Peyer's patch (tissue), 4 donors: Measurements from ENCODE around the gene GXYLT2.

ENCODE experiments used
- CTCF ChIP-seq, 6 experiments: fragments of 450-650 bp in 4 of 6; fragments of 200-600 bp in 2 of 6; sonication (generic) in 1 of 6; IDR thresholded peaks; one replicate each; pipeline ENCODE4 v1.5.1; 2017 to 2019; ENCODE audit warnings: antibody characterized with exemption in 6 of 6, mild to moderate bottlenecking in 3 of 6, moderate library complexity in 1 of 6
- POLR2A ChIP-seq, 2 donors: fragments of 450-650 bp; IDR thresholded peaks; one replicate each; pipeline ENCODE4 v1.5.1; 2017; ENCODE audit warnings: antibody characterized with exemption in 2 of 2, mild to moderate bottlenecking in 2 of 2, moderate library complexity in 2 of 2

- no peak for TF ChIP-seq CTCF (IDR thresholded peaks at IDR 0.05)
- no peak for TF ChIP-seq POLR2A (IDR thresholded peaks at IDR 0.05)
Measured at GRCh38 chr3:72951259-72951722, 63.4 kb downstream of the GXYLT2 start.
